IMR-90 (cell line): ENCODE measurements around the gene MT1H.

ENCODE experiments used
- BHLHE40 ChIP-seq: fragments of 150-350 bp; IDR thresholded peaks from 2 replicates; pipeline ENCODE4 v1.6.1; 2016; ENCODE audit warnings: mild to moderate bottlenecking, low read depth, low read length
- POLR2A ChIP-seq: IDR thresholded peaks from 2 replicates; pipeline ENCODE4 v1.6.1; 2012; ENCODE audit warnings: mild to moderate bottlenecking, low read depth, low read length
- TF ChIP-seq, protein P1 (sequence below): conservative IDR thresholded peaks from 2 replicates; pipeline ENCODE4 v1.5.1; 2012; ENCODE audit warnings: mild to moderate bottlenecking, low read depth, low read length, improper control_type of control experiment

DNA sequence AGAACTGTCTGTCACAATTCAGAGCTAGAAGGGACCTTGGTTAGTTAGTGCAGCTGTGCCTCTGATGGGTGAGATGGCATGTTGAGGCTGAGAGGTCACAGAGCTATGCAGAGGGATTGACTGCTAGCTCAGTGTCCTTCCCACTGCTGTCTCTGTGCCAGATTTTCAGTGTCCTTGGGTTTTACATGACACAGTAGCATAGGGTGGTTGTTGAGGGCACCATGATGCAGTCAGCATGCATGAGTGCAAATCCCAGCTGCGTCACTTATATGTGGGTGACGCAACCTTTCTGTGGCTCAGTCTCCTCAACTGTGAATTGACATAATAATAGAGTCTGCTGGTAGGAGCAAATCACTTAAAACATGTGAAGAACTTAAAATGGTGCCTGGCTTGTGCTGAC is 28.4 kb upstream of the MT1H start:
- TF ChIP-seq, protein P1, sequence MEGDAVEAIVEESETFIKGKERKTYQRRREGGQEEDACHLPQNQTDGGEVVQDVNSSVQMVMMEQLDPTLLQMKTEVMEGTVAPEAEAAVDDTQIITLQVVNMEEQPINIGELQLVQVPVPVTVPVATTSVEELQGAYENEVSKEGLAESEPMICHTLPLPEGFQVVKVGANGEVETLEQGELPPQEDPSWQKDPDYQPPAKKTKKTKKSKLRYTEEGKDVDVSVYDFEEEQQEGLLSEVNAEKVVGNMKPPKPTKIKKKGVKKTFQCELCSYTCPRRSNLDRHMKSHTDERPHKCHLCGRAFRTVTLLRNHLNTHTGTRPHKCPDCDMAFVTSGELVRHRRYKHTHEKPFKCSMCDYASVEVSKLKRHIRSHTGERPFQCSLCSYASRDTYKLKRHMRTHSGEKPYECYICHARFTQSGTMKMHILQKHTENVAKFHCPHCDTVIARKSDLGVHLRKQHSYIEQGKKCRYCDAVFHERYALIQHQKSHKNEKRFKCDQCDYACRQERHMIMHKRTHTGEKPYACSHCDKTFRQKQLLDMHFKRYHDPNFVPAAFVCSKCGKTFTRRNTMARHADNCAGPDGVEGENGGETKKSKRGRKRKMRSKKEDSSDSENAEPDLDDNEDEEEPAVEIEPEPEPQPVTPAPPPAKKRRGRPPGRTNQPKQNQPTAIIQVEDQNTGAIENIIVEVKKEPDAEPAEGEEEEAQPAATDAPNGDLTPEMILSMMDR = no peak
- TF ChIP-seq POLR2A (no peak), BHLHE40 (no peak)
